ENCODE measurements around the gene TMEM266.

TMEM266 gene

DNA sequence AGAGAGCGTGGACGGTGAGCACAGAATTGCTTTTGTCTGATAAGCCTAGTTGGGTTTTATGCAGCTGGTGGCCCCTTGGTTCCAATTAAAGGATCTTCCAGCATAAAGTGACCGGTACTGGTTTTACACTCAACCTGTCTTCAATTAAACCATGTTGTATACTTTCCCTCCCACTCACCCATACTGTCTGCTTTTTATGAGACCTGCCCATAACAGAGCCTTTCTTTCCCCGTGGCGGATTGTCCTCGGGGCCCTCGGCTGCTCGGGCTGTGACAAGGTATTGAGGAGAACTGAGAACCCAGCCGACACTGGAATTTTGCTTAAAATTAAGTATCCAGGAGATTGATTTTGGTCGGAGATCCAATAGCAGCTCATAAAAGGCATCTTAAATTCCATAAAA, 98.4 kb downstream of the TMEM266 start:
- no peak overlapping the region for H3K4me3 ChIP-seq (ENCODE audit: low read depth, low read length)
- no peak for DNase-seq (ENCODE audit: low read depth)

DNA sequence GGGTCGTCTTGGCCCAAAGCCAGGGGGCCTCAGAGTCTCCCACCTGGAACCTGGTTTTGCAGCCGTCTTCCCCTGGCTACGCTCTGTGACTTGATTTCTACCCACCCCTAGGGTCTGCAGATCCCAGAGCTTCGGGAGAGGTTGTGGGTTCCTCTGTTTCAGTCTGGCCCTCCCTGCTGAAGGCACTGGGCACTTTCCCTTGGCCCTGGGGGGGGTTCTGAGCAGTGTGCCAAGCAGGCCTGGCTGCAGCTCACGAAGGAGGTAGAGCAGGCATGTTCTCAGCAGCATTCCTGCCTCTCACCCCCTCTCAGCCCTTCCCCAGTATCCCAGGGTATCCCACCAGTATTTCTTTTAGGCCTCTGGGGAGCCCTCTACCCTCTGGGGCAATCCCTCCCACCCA, 99.0 kb downstream of the TMEM266 start:
- no peak overlapping the region for H3K4me3 ChIP-seq (ENCODE audit: low read depth, low read length)
- DNase-seq (ENCODE audit: low read depth), result no peak
- TF ChIP-seq, protein P1, sequence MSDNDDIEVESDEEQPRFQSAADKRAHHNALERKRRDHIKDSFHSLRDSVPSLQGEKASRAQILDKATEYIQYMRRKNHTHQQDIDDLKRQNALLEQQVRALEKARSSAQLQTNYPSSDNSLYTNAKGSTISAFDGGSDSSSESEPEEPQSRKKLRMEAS (IDR thresholded peaks at IDR 0.05; ENCODE audit: low read depth, low read length), result no peak
- TF ChIP-seq, protein P2, sequence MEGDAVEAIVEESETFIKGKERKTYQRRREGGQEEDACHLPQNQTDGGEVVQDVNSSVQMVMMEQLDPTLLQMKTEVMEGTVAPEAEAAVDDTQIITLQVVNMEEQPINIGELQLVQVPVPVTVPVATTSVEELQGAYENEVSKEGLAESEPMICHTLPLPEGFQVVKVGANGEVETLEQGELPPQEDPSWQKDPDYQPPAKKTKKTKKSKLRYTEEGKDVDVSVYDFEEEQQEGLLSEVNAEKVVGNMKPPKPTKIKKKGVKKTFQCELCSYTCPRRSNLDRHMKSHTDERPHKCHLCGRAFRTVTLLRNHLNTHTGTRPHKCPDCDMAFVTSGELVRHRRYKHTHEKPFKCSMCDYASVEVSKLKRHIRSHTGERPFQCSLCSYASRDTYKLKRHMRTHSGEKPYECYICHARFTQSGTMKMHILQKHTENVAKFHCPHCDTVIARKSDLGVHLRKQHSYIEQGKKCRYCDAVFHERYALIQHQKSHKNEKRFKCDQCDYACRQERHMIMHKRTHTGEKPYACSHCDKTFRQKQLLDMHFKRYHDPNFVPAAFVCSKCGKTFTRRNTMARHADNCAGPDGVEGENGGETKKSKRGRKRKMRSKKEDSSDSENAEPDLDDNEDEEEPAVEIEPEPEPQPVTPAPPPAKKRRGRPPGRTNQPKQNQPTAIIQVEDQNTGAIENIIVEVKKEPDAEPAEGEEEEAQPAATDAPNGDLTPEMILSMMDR (IDR thresholded peaks at IDR 0.05; ENCODE audit: low read depth, low read length), result no peak
- TF ChIP-seq MYC (IDR thresholded peaks at IDR 0.05; ENCODE audit: low read depth, low read length), result no peak
- no peak for TF ChIP-seq POLR2A (IDR thresholded peaks at IDR 0.05; ENCODE audit: extremely low read depth, insufficient read length)

More for the DNA sequence above, 98.4 kb downstream of the TMEM266 start:
- TF ChIP-seq, protein P1 (IDR thresholded peaks at IDR 0.05; ENCODE audit: low read depth, low read length), result no peak
- TF ChIP-seq MYC (IDR thresholded peaks at IDR 0.05; ENCODE audit: low read depth, low read length), result no peak
- TF ChIP-seq POLR2A (IDR thresholded peaks at IDR 0.05; ENCODE audit: extremely low read depth, insufficient read length), result no peak
- TF ChIP-seq, protein P2 (IDR thresholded peaks at IDR 0.05; ENCODE audit: low read depth, low read length), result no peak

DNA sequence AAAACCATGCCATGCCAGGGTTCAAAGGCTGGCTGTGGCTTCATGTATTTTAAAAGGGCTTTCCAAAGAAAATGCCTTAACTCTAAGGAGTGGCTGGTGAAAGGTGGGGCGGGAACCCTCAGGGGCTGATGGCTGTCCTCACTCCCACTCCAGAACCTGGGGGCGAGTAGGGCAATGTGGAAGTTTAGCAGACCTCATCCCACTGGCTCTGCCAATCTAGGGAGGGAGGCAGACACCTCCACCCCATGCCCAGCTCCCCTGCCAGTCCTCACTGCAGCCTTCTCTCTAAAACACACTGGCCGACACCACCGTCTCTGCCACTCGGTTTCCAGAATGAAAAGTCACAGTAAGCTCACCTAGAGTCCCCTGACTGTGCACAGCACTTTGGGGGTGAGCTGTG, 99.5 kb downstream of the TMEM266 start:
- H3K4me3 ChIP-seq (ENCODE audit: low read depth, low read length), result no peak overlapping the region
- DNase-seq (ENCODE audit: low read depth), result no peak
- TF ChIP-seq, protein P2 (IDR thresholded peaks at IDR 0.05; ENCODE audit: low read depth, low read length), result no peak
- TF ChIP-seq MYC (IDR thresholded peaks at IDR 0.05; ENCODE audit: low read depth, low read length), result no peak
- TF ChIP-seq POLR2A (IDR thresholded peaks at IDR 0.05; ENCODE audit: extremely low read depth, insufficient read length), result no peak
- TF ChIP-seq, protein P1 (IDR thresholded peaks at IDR 0.05; ENCODE audit: low read depth, low read length), result no peak

DNA sequence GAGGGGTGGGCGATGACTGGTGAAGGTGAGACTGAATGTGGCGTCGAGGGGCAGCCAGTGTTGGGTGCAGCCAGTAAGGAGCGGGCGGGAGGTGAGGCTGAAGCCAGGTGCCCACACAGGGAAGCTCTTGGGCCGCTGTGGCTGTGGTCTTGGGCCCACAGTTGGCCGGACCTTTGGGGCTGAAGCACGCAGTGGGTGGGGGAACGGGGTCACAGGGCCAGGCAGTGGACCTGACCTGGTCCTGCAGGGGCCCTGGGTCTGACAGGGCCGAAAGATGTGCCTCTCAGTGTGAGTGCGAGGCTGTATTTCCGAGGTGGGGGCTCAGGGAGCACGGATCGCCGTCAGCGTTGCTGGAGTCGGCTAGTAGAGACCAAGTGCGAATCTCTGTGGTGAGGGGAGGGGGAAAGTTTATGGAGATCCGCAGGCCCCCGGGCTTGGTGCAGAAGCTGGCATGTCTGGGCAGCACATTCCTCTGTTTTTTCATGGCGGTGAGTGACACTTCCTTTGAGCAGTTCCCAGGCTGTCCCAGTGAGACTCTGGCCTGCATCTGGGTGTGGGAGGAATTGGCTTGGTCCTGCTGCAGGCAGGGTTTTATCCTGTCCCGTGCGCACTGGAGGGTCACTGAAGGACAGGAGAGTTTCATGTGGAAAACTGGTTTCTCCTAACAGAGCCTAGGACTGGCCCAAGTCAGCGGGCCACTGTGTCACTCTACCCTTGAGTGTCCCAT, 100.8 kb downstream of the TMEM266 start:
- DNase-seq (ENCODE audit: low read depth), result no peak

DNA sequence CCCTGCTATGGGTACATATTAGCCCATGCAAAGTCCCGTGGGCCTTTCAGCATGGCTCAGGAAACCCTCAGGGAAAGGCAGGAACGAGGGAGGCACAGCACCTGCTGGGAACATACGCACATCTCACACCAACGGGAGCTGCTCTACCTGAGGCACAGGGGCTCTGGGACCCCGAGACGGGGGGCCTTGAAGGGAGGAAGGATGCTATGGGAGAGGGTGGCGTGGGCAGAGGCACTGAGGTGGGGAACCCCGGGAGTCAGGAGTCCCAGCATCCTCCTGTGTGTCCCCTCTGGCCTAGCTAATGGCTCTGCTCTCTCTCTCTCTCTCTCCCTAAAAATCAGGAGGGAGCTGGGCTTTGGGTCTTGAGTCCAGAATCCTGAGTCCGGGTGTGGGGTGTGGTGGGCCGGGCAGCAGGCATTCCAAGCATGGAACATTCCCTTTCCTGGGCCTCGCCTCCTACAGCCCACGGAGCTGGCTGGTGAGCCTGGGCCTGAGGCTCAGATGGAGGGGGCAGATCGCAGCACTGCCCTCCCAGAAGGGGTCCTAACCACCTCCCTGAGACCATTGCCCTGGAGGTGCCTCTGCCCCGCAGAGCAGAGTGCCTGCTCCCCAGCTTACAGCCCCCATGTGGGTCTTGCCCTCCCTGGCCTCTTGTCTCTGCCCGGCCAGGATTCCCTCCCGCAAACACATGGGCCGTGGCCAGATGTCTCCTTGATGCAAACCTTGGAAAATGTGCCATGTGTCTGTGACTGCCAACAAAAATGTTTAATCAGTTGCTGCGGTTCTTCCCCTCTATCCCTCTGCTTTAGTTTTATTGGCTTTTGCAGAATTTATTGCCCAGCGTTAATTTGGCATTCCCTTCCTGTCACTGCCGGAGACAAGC, 101.6 kb downstream of the TMEM266 start:
- TF ChIP-seq POLR2A (IDR thresholded peaks at IDR 0.05; ENCODE audit: extremely low read depth, insufficient read length), result no peak
- TF ChIP-seq, protein P2 (IDR thresholded peaks at IDR 0.05; ENCODE audit: low read depth, low read length), result no peak
- TF ChIP-seq, protein P1 (IDR thresholded peaks at IDR 0.05; ENCODE audit: low read depth, low read length), result no peak
- no peak for TF ChIP-seq MYC (IDR thresholded peaks at IDR 0.05; ENCODE audit: low read depth, low read length)
- no peak for DNase-seq (ENCODE audit: low read depth)
- H3K4me3 ChIP-seq (ENCODE audit: low read depth, low read length), result no peak overlapping the region

More for the DNA sequence above, 100.8 kb downstream of the TMEM266 start:
- TF ChIP-seq POLR2A (IDR thresholded peaks at IDR 0.05; ENCODE audit: extremely low read depth, insufficient read length) (no peak), MYC (IDR thresholded peaks at IDR 0.05; ENCODE audit: low read depth, low read length) (no peak)
- TF ChIP-seq, protein P2 (IDR thresholded peaks at IDR 0.05; ENCODE audit: low read depth, low read length), result no peak
- TF ChIP-seq, protein P1 (IDR thresholded peaks at IDR 0.05; ENCODE audit: low read depth, low read length), result no peak
- H3K4me3 ChIP-seq (ENCODE audit: low read depth, low read length), result no peak overlapping the region
